ENCODE results near the gene INSIG1.

INSIG1 gene

GRCh38 chr7:155297517-155298287, at the start of gene INSIG1:
TSS of gene INSIG1 (plus strand) at chr7:155297878. CDS start at chr7:155298286, 408 bp downstream.
- H3K4me3 ChIP-seq (ENCODE audit: low read length in 2 of 2): peak within 1 kb of the TSS; percentile 82 to 84
- no peaks in the 10 kb centered on the region for H3K27me3 ChIP-seq (ENCODE audit: control insufficient read depth in 1 of 2, insufficient read depth in 2 of 2, low read length in 2 of 2)
- H3K27ac ChIP-seq (ENCODE audit: low read length): peak within 1 kb of the TSS; percentile 71
- peaks cover 2 to 4% of the 10 kb centered on the region in 2 donors for H3K36me3 ChIP-seq (ENCODE audit: control insufficient read depth in 2 of 2, insufficient read depth in 2 of 2, low read length in 2 of 2)
- no peaks in the 10 kb centered on the region for H3K9me3 ChIP-seq (ENCODE audit: control insufficient read depth in 2 of 2, low read length in 2 of 2)
- H3K4me1 ChIP-seq (ENCODE audit: control insufficient read depth, insufficient read depth, low read length): peaks cover 24% of the 10 kb centered on the region
- H3K9ac ChIP-seq (ENCODE audit: low read length in 2 of 2): peak within 1 kb of the TSS; percentile 65 to 76

- peaks cover 0 to 6% of the 10 kb centered on the region in 2 donors for H3K27me3 ChIP-seq (ENCODE audit: control insufficient read depth in 1 of 2, insufficient read depth in 2 of 2, low read length in 2 of 2)
- no peaks in the 10 kb centered on the region for H3K9me3 ChIP-seq (ENCODE audit: control insufficient read depth in 2 of 2, low read length in 2 of 2)
These were observed 49.3 kb upstream of the INSIG1 start for GRCh38 chr7:155248366-155248756.

GRCh38 chr7:155251831-155252230, 45.8 kb upstream of the INSIG1 start:
- Histone ChIP-seq H3K36me3 (ENCODE audit: control insufficient read depth in 2 of 2, insufficient read depth in 2 of 2, low read length in 2 of 2) (no peaks in the 10 kb centered on the region), H3K9me3 (ENCODE audit: control insufficient read depth in 2 of 2, low read length in 2 of 2) (no peaks in the 10 kb centered on the region), H3K4me1 (ENCODE audit: control insufficient read depth, insufficient read depth, low read length) (no peaks in the 10 kb centered on the region), H3K27me3 (ENCODE audit: control insufficient read depth in 1 of 2, insufficient read depth in 2 of 2, low read length in 2 of 2) (peaks cover 0 to 6% of the 10 kb centered on the region in 2 donors), H3K27ac (ENCODE audit: low read length) (no peak overlapping the region), H3K9ac (ENCODE audit: low read length in 2 of 2) (no peak overlapping the region), H3K4me3 (ENCODE audit: low read length in 2 of 2) (no peak overlapping the region)

More at GRCh38 chr7:155248366-155248756, 49.3 kb upstream of the INSIG1 start:
- Histone ChIP-seq H3K4me3 (ENCODE audit: low read length in 2 of 2) (no peak overlapping the region), H3K36me3 (ENCODE audit: control insufficient read depth in 2 of 2, insufficient read depth in 2 of 2, low read length in 2 of 2) (no peaks in the 10 kb centered on the region), H3K4me1 (ENCODE audit: control insufficient read depth, insufficient read depth, low read length) (no peaks in the 10 kb centered on the region), H3K9ac (ENCODE audit: low read length in 2 of 2) (no peak overlapping the region), H3K27ac (ENCODE audit: low read length) (no peak overlapping the region)

GRCh38 chr7:155252444-155252887, 45.2 kb upstream of the INSIG1 start:
- H3K4me3 ChIP-seq (ENCODE audit: low read length in 2 of 2): no peak overlapping the region
- H3K27me3 ChIP-seq (ENCODE audit: control insufficient read depth in 1 of 2, insufficient read depth in 2 of 2, low read length in 2 of 2): peaks cover 0 to 6% of the 10 kb centered on the region in 2 donors
- H3K4me1 ChIP-seq (ENCODE audit: control insufficient read depth, insufficient read depth, low read length): no peaks in the 10 kb centered on the region
- H3K9ac ChIP-seq (ENCODE audit: low read length in 2 of 2): no peak overlapping the region
- H3K36me3 ChIP-seq (ENCODE audit: control insufficient read depth in 2 of 2, insufficient read depth in 2 of 2, low read length in 2 of 2): no peaks in the 10 kb centered on the region
- no peaks in the 10 kb centered on the region for H3K9me3 ChIP-seq (ENCODE audit: control insufficient read depth in 2 of 2, low read length in 2 of 2)
- H3K27ac ChIP-seq (ENCODE audit: low read length): no peak overlapping the region

GRCh38 chr7:155252892-155253501, 44.7 kb upstream of the INSIG1 start:
- Histone ChIP-seq H3K9ac (ENCODE audit: low read length in 2 of 2) (no peak overlapping the region), H3K9me3 (ENCODE audit: control insufficient read depth in 2 of 2, low read length in 2 of 2) (no peaks in the 10 kb centered on the region), H3K4me3 (ENCODE audit: low read length in 2 of 2) (no peak overlapping the region), H3K27me3 (ENCODE audit: control insufficient read depth in 1 of 2, insufficient read depth in 2 of 2, low read length in 2 of 2) (peaks cover 0 to 8% of the 10 kb centered on the region in 2 donors), H3K36me3 (ENCODE audit: control insufficient read depth in 2 of 2, insufficient read depth in 2 of 2, low read length in 2 of 2) (no peaks in the 10 kb centered on the region), H3K27ac (ENCODE audit: low read length) (no peak overlapping the region), H3K4me1 (ENCODE audit: control insufficient read depth, insufficient read depth, low read length) (peaks cover 2% of the 10 kb centered on the region)

- Histone ChIP-seq H3K27me3 (ENCODE audit: control insufficient read depth in 1 of 2, insufficient read depth in 2 of 2, low read length in 2 of 2) (peaks cover 0 to 7% of the 10 kb centered on the region in 2 donors), H3K4me3 (ENCODE audit: low read length in 2 of 2) (no peak overlapping the region)
These were observed 43.7 kb upstream of the INSIG1 start for GRCh38 chr7:155254018-155254417.

GRCh38 chr7:155255071-155255470, 42.6 kb upstream of the INSIG1 start:
- peaks cover 0 to 4% of the 10 kb centered on the region in 2 donors for H3K27me3 ChIP-seq (ENCODE audit: control insufficient read depth in 1 of 2, insufficient read depth in 2 of 2, low read length in 2 of 2)
- H3K27ac ChIP-seq (ENCODE audit: low read length): no peak overlapping the region
- H3K9ac ChIP-seq (ENCODE audit: low read length in 2 of 2): no peak overlapping the region
- no peak overlapping the region for H3K4me3 ChIP-seq (ENCODE audit: low read length in 2 of 2)
- no peaks in the 10 kb centered on the region for H3K9me3 ChIP-seq (ENCODE audit: control insufficient read depth in 2 of 2, low read length in 2 of 2)
- no peaks in the 10 kb centered on the region for H3K36me3 ChIP-seq (ENCODE audit: control insufficient read depth in 2 of 2, insufficient read depth in 2 of 2, low read length in 2 of 2)
- peaks cover 4% of the 10 kb centered on the region for H3K4me1 ChIP-seq (ENCODE audit: control insufficient read depth, insufficient read depth, low read length)

More at GRCh38 chr7:155254018-155254417, 43.7 kb upstream of the INSIG1 start:
- H3K27ac ChIP-seq (ENCODE audit: low read length): no peak overlapping the region
- H3K9ac ChIP-seq (ENCODE audit: low read length in 2 of 2): no peak overlapping the region
- H3K36me3 ChIP-seq (ENCODE audit: control insufficient read depth in 2 of 2, insufficient read depth in 2 of 2, low read length in 2 of 2): no peaks in the 10 kb centered on the region
- no peaks in the 10 kb centered on the region for H3K9me3 ChIP-seq (ENCODE audit: control insufficient read depth in 2 of 2, low read length in 2 of 2)
- peaks cover 4% of the 10 kb centered on the region for H3K4me1 ChIP-seq (ENCODE audit: control insufficient read depth, insufficient read depth, low read length)

GRCh38 chr7:155255621-155256020, 42.1 kb upstream of the INSIG1 start:
- H3K4me3 ChIP-seq (ENCODE audit: low read length in 2 of 2): no peak overlapping the region
- H3K27me3 ChIP-seq (ENCODE audit: control insufficient read depth in 1 of 2, insufficient read depth in 2 of 2, low read length in 2 of 2): peaks cover under 1 to 7% of the 10 kb centered on the region in 2 donors
- no peaks in the 10 kb centered on the region for H3K9me3 ChIP-seq (ENCODE audit: control insufficient read depth in 2 of 2, low read length in 2 of 2)
- H3K36me3 ChIP-seq (ENCODE audit: control insufficient read depth in 2 of 2, insufficient read depth in 2 of 2, low read length in 2 of 2): no peaks in the 10 kb centered on the region
- H3K9ac ChIP-seq (ENCODE audit: low read length in 2 of 2): no peak overlapping the region
- H3K4me1 ChIP-seq (ENCODE audit: control insufficient read depth, insufficient read depth, low read length): peaks cover 4% of the 10 kb centered on the region
- no peak overlapping the region for H3K27ac ChIP-seq (ENCODE audit: low read length)

- no peak overlapping the region for H3K9ac ChIP-seq (ENCODE audit: low read length in 2 of 2)
- H3K27me3 ChIP-seq (ENCODE audit: control insufficient read depth in 1 of 2, insufficient read depth in 2 of 2, low read length in 2 of 2): peaks cover 3 to 9% of the 10 kb centered on the region in 2 donors
- H3K36me3 ChIP-seq (ENCODE audit: control insufficient read depth in 2 of 2, insufficient read depth in 2 of 2, low read length in 2 of 2): no peaks in the 10 kb centered on the region
- H3K4me3 ChIP-seq (ENCODE audit: low read length in 2 of 2): no peak overlapping the region
- peaks cover 4% of the 10 kb centered on the region for H3K4me1 ChIP-seq (ENCODE audit: control insufficient read depth, insufficient read depth, low read length)
- H3K9me3 ChIP-seq (ENCODE audit: control insufficient read depth in 2 of 2, low read length in 2 of 2): no peaks in the 10 kb centered on the region
- no peak overlapping the region for H3K27ac ChIP-seq (ENCODE audit: low read length)
These were observed 41.5 kb upstream of the INSIG1 start for GRCh38 chr7:155256081-155256760.

- no peaks in the 10 kb centered on the region for H3K9me3 ChIP-seq (ENCODE audit: control insufficient read depth in 2 of 2, low read length in 2 of 2)
- peaks cover 4% of the 10 kb centered on the region for H3K4me1 ChIP-seq (ENCODE audit: control insufficient read depth, insufficient read depth, low read length)
- H3K27me3 ChIP-seq (ENCODE audit: control insufficient read depth in 1 of 2, insufficient read depth in 2 of 2, low read length in 2 of 2): peaks cover 3 to 7% of the 10 kb centered on the region in 2 donors
- no peak overlapping the region for H3K9ac ChIP-seq (ENCODE audit: low read length in 2 of 2)
- no peaks in the 10 kb centered on the region for H3K36me3 ChIP-seq (ENCODE audit: control insufficient read depth in 2 of 2, insufficient read depth in 2 of 2, low read length in 2 of 2)
- H3K4me3 ChIP-seq (ENCODE audit: low read length in 2 of 2): no peak overlapping the region
- H3K27ac ChIP-seq (ENCODE audit: low read length): no peak overlapping the region
These were observed 40.8 kb upstream of the INSIG1 start for GRCh38 chr7:155256761-155257481.

All from stomach smooth muscle (tissue), 2 donors.